NB4 (cell line): ENCODE results near the gene CWC27.

ENCODE experiments used
- MYC ChIP-seq: IDR thresholded peaks from 2 replicates; pipeline ENCODE4 v1.6.1; 2011; ENCODE audit warnings: low read depth, low read length
- POLR2A ChIP-seq: IDR thresholded peaks from 2 replicates; pipeline ENCODE4 v1.6.1; 2011; ENCODE audit warnings: mild to moderate bottlenecking; ENCODE audit not compliant: insufficient read length; ENCODE audit errors: extremely low read depth
- TF ChIP-seq, protein P1 (sequence below): IDR thresholded peaks from one replicate; pipeline ENCODE4 v1.5.1; 2012; ENCODE audit warnings: low read depth, low read length
- TF ChIP-seq, protein P2 (sequence below): IDR thresholded peaks from 2 replicates; pipeline ENCODE4 v1.6.1; 2011; ENCODE audit warnings: low read depth, low read length

DNA sequence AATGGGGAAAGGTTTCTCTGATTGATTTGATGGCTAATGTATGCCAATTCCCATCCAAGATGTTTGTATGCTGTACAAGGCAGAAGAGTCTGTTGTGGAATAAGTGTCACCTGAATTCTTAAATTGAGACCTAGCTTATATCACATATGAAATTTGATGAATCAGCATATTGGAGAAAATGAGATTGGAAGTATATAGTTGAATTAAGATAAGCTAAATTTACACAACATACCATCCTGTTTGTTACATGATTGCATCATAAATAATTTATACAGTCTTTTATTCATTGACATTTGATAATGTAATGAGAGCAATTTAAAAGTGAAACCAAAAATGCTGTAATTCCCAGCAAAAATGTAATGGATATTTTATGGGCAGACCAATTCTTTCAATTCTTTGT, 1.1 kb downstream of the CWC27 start:
- TF ChIP-seq POLR2A = no peak
- TF ChIP-seq, protein P1, sequence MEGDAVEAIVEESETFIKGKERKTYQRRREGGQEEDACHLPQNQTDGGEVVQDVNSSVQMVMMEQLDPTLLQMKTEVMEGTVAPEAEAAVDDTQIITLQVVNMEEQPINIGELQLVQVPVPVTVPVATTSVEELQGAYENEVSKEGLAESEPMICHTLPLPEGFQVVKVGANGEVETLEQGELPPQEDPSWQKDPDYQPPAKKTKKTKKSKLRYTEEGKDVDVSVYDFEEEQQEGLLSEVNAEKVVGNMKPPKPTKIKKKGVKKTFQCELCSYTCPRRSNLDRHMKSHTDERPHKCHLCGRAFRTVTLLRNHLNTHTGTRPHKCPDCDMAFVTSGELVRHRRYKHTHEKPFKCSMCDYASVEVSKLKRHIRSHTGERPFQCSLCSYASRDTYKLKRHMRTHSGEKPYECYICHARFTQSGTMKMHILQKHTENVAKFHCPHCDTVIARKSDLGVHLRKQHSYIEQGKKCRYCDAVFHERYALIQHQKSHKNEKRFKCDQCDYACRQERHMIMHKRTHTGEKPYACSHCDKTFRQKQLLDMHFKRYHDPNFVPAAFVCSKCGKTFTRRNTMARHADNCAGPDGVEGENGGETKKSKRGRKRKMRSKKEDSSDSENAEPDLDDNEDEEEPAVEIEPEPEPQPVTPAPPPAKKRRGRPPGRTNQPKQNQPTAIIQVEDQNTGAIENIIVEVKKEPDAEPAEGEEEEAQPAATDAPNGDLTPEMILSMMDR = no peak
- TF ChIP-seq MYC = no peak
- TF ChIP-seq, protein P2, sequence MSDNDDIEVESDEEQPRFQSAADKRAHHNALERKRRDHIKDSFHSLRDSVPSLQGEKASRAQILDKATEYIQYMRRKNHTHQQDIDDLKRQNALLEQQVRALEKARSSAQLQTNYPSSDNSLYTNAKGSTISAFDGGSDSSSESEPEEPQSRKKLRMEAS = no peak
